ENCODE measurements around the gene EXOC4. TPM values are rescaled to one million over a fixed set of nuclear protein-coding genes. Genes with fewer than 3 reads are reported as not detected.

EXOC4 gene
- total and polyA plus RNA-seq, 2 of the 13 experiments (the other 11 are each of a cell fraction or from before 2014, with no cell fraction given): 22.5 to 39.0 TPM

DNA sequence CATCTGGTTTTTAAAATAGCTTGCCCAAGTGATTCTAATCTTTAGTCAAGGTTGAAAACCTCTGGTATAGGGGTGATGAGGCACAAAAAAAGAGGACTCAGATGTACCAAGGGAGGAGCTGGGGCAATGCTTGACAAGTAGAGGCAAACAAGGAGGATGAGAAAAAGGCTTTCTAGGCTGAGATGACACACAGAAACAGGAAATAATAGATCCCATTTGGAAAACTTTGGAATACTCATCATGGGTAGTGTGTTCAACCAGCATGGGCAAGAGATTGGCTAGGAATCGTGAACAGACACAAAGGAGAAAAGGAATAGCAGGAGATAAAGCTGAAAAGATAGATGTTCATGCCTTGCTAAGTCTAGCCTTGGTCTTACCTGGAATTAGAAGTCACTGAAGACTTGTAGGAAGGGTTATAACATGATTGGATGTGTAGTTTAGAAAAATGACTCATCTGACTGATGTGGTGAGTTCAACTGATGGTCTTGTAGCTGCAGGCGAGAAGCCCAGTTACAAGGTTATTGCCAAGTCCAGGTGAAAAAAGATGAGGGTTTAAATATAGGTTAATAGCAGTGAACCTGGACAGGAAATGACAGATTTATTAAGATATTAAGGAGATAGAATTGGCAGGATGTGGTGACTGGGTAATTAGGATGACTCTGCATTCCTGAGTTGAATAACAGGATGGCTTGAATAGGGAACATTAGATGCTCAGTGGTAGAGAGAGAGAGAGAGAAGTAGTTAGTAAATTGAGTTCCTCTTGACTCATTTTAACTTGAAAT, 660.2 kb downstream of the EXOC4 start:
- ChIA-PET POLR2A (no interaction called here), CTCF (ENCODE audit: low intra/inter-chr PET ratio, low total read pairs) (no interaction called here)
- Histone ChIP-seq H3K79me2 (ENCODE audit: insufficient read depth, low read length) (no peaks in the 10 kb centered on the region), H3K4me1 (ENCODE audit: insufficient read depth, low read length) (no peaks in the 10 kb centered on the region), H3K9me3 (ENCODE audit: low read length) (no peaks in the 10 kb centered on the region), H3K4me2 (ENCODE audit: low read depth, low read length) (no peak overlapping the region), H3K9ac (ENCODE audit: insufficient read depth, low read depth, low read length) (no peak overlapping the region), H2AFZ (ENCODE audit: low read length) (no peak overlapping the region), H3K36me3 (replicated peaks in 1 of 2; ENCODE audit: control insufficient read depth in 1 of 2, insufficient read depth in 2 of 2, low read length in 2 of 2) (no peaks in the 10 kb centered on the region), H3K4me3 (replicated peaks in 1 of 3; ENCODE audit: insufficient read depth in 1 of 3, low read depth in 2 of 3, low read length in 3 of 3) (no peak overlapping the region), H3K27ac (ENCODE audit: extremely low read length, insufficient read depth, low read length) (no peak overlapping the region), H4K20me1 (ENCODE audit: insufficient read depth, low read length) (no peaks in the 10 kb centered on the region), H3K27me3 (ENCODE audit: control insufficient read depth in 1 of 2, insufficient read depth in 2 of 2, low read length in 2 of 2) (no peaks in the 10 kb centered on the region)
- 95% methylated on average over 2 of the region's 2 CpGs for WGBS (ENCODE audit: low lambda C conversion rate)
- no peak for DNase-seq (ENCODE audit: low spot score)
- ATAC-seq: no peak
- no peak for TF ChIP-seq REL (CRISPR knock-in tag; conservative IDR thresholded peaks at IDR 0.05)
- TF ChIP-seq SPEN (CRISPR knock-in tag; IDR thresholded peaks at IDR 0.05; ENCODE audit: low read depth): no peak
- TF ChIP-seq SRF (IDR thresholded peaks at IDR 0.05; ENCODE audit: low read depth, low read length): no peak
- no peak for TF ChIP-seq XBP1 (CRISPR knock-in tag; IDR thresholded peaks at IDR 0.05)
- TF ChIP-seq ZBTB1 (CRISPR knock-in tag; IDR thresholded peaks at IDR 0.05; ENCODE audit: borderline replicate concordance): no peak
- TF ChIP-seq HOXD1 (CRISPR knock-in tag; IDR thresholded peaks at IDR 0.05): no peak
- no peak for TF ChIP-seq HNRNPUL1 (IDR thresholded peaks at IDR 0.05; ENCODE audit: low read depth, low read length)
- TF ChIP-seq, protein P1, sequence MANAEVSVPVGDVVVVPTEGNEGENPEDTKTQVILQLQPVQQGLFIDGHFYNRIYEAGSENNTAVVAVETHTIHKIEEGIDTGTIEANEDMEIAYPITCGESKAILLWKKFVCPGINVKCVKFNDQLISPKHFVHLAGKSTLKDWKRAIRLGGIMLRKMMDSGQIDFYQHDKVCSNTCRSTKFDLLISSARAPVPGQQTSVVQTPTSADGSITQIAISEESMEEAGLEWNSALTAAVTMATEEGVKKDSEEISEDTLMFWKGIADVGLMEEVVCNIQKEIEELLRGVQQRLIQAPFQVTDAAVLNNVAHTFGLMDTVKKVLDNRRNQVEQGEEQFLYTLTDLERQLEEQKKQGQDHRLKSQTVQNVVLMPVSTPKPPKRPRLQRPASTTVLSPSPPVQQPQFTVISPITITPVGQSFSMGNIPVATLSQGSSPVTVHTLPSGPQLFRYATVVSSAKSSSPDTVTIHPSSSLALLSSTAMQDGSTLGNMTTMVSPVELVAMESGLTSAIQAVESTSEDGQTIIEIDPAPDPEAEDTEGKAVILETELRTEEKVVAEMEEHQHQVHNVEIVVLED (CRISPR knock-in tag; IDR thresholded peaks at IDR 0.05; ENCODE audit: borderline replicate concordance): no peak
- no peak for TF ChIP-seq ZNF652 (CRISPR knock-in tag; IDR thresholded peaks at IDR 0.05; ENCODE audit: borderline replicate concordance, low read depth)
- TF ChIP-seq ZNF775 (CRISPR knock-in tag; IDR thresholded peaks at IDR 0.05; ENCODE audit: borderline replicate concordance): no peak
- in situ Hi-C loops (cut with HindIII; ENCODE audit: extremely low pct_ligation_motif_present, low pct_unique_long_range_greater_than_20kb): no loop called here
- BruUV-seq (replicated peaks): no TSS peak
- no peak for FAIRE-seq
- intact Hi-C loops (cut with micrococcal nuclease; ENCODE audit: unreplicated experiment): no loop called here

Measured in HepG2 (cell line).